HG02973 (cell line): ENCODE results near the gene ZNF546.

Experiments used
- ATAC-seq: cut with Tn5 transposase; IDR thresholded peaks from one replicate; pipeline ENCODE4 v1.9.1; 2021; ENCODE audit warnings: moderate library complexity; ENCODE audit not compliant: unreplicated experiment

Gene ZNF546

GRCh38 chr19:40053491-40053890 is 56.6 kb downstream of the ZNF546 start:
- ATAC-seq: no peak

GRCh38 chr19:40054632-40055031 is 57.8 kb downstream of the ZNF546 start:
- ATAC-seq: no peak

- ATAC-seq: no peak
Measured at GRCh38 chr19:40055049-40055448, 58.2 kb downstream of the ZNF546 start.

- peak; percentile 57 for ATAC-seq
Measured at GRCh38 chr19:40055832-40056504, 59.1 kb downstream of the ZNF546 start, which contains the start of gene ZNF780B. TSS of gene ZNF780B (minus strand) at chr19:40056231. CDS start at chr19:40050332, 5,899 bp downstream.

DNA sequence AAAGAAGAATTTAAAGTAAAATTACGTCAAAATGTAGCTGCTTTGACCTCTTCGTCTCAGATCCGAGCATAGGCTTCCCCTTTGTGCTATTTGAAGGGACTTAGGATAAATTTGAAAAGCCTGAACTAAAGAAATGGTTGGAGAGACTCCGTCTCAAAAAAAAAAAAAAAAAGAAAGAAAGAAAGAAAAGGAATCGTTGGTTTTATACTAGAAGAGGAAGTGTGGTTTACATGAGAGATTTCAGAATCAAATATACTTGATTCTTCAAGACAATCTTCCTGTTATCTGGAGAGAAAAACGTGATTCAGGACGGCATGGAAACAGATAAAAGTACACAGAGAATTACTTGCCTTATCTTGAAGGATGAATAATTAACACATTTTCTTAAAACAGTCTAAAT is 59.6 kb downstream of the ZNF546 start:
- ATAC-seq: no peak

- ATAC-seq: no peak
Measured at GRCh38 chr19:40057166-40057565, 60.3 kb downstream of the ZNF546 start.

DNA sequence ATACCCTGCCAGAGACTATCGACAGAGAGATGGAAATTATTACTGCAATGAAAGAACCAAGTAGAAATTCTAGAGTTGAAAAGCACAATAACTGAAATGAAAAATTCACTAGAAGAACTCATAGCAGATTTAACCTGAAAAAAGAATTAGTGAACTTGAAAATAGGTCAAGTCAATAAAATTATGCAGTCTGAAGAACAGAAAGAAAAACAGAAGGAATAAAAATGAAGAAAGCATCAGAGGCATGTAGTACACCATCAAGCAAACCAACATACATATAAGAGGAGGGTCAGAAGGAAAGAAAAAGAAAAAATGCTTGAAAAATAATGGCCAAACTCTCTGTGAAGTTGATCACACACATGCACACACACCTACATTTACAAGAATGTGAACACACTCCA is 62.8 kb downstream of the ZNF546 start:
- ATAC-seq: no peak

GRCh38 chr19:40070058-40070457 is 73.2 kb downstream of the ZNF546 start:
- no peak for ATAC-seq
